ENCODE results near the gene CAMK1D.

- TF ChIP-seq CTCF (optimal IDR thresholded peaks at IDR 0.05 in 1 of 3, IDR thresholded peaks at IDR 0.05 in 1 of 3, conservative IDR thresholded peaks at IDR 0.05 in 1 of 3; ENCODE audit: extremely low read depth in 1 of 3, insufficient read depth in 2 of 3, low read length in 3 of 3), result no peak
- TF ChIP-seq EZH2 (IDR thresholded peaks at IDR 0.05; ENCODE audit: low read length), result no peak
These were observed 355.1 kb downstream of the CAMK1D start for GRCh38 chr10:12704488-12704887.

Measured in keratinocyte (primary cell).